ENCODE measurements around the gene CAMTA1. TPM values are rescaled to one million over a fixed set of nuclear protein-coding genes. Genes with fewer than 3 reads are reported as not detected.

The CAMTA1 gene
- total and polyA plus RNA-seq, 9 of the 15 experiments (the other 6 are each of a cell fraction or from before 2014, with no cell fraction given): 43.9 to 161 (median 65.9) TPM

DNA sequence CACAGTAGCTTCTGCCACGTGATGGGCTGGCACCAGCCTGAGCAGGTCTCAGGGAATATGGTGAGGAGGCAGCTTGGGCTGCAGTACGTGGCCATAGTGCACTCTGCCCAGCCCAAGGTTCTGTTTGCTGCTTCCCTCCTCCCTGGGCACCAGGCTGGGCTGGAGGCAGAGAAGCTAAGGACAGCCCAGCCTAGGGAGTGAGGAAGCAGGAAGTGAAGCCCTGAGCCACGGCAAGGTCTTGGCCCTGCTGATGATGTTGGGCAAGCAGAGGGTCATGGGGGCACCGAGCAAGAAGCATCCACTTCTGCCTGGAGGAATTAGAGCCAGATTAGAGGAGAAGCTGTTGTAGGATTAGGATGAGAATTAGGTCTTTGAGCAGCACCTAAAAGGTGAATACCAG lies 659.1 kb downstream of the CAMTA1 start (continued):
- TF ChIP-seq, protein P1, sequence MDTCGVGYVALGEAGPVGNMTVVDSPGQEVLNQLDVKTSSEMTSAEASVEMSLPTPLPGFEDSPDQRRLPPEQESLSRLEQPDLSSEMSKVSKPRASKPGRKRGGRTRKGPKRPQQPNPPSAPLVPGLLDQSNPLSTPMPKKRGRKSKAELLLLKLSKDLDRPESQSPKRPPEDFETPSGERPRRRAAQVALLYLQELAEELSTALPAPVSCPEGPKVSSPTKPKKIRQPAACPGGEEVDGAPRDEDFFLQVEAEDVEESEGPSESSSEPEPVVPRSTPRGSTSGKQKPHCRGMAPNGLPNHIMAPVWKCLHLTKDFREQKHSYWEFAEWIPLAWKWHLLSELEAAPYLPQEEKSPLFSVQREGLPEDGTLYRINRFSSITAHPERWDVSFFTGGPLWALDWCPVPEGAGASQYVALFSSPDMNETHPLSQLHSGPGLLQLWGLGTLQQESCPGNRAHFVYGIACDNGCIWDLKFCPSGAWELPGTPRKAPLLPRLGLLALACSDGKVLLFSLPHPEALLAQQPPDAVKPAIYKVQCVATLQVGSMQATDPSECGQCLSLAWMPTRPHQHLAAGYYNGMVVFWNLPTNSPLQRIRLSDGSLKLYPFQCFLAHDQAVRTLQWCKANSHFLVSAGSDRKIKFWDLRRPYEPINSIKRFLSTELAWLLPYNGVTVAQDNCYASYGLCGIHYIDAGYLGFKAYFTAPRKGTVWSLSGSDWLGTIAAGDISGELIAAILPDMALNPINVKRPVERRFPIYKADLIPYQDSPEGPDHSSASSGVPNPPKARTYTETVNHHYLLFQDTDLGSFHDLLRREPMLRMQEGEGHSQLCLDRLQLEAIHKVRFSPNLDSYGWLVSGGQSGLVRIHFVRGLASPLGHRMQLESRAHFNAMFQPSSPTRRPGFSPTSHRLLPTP (IDR thresholded peaks at IDR 0.05; ENCODE audit: borderline replicate concordance, extremely low read depth, insufficient read length): no peak
- TF ChIP-seq ZNF561 (CRISPR knock-in tag; conservative IDR thresholded peaks at IDR 0.05) (no peak), MCM3 (IDR thresholded peaks at IDR 0.05) (no peak), GATA2 (CRISPR knock-in tag; IDR thresholded peaks at IDR 0.05) (no peak)

DNA sequence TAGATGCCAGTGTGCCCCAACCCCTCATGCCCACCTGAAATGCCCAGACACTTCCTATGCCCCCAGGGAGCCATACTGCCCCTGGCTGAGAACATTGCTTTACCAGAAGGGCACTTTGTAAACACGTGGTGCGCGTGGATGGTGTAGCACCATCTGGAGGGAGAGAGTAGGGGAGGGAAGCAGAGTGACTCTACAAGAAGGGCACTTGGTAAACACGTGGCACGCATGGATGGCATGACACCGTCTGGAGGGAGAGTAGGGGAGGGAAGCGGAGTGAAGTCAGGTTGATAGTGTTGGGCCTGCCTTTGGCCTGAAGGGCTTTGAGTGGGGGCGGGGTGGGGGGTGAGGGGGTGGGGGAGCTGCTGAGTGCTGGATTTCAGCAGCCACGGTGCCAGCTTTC lies 661.8 kb downstream of the CAMTA1 start:
- Histone ChIP-seq H3K4me1 (replicated peaks in 1 of 2; ENCODE audit: control insufficient read depth in 2 of 2, insufficient read depth in 2 of 2, low read length in 2 of 2) (no peaks in the 10 kb centered on the region; a peak in 1 of 5 replicates), H3K36me3 (ENCODE audit: control insufficient read depth, insufficient read depth, low read length) (no peaks in the 10 kb centered on the region), H2AFZ (ENCODE audit: low read depth, low read length) (no peak overlapping the region), H3K9ac (ENCODE audit: insufficient read depth in 1 of 2, low read depth in 2 of 2, low read length in 2 of 2) (no peak overlapping the region), H3K4me2 (ENCODE audit: insufficient read depth, low read length) (no peak overlapping the region), H4K20me1 (replicated peaks; ENCODE audit: control insufficient read depth, insufficient read depth, low read length) (peaks cover 13% of the 10 kb centered on the region), H3K27me3 (ENCODE audit: control insufficient read depth in 2 of 2, insufficient read depth in 2 of 2, low read length in 2 of 2) (peaks cover 8 to 60% of the 10 kb centered on the region in 2 experiments; a peak in 4 of 5 replicates), H3K79me2 (ENCODE audit: control insufficient read depth, insufficient read depth, low read length) (no peaks in the 10 kb centered on the region), H3K4me3 (no peak overlapping the region), H3K9me3 (replicated peaks; ENCODE audit: control insufficient read depth, insufficient read depth, low read depth, low read length) (no peaks in the 10 kb centered on the region), H3K9me1 (ENCODE audit: control insufficient read depth, insufficient read depth, low read length) (no peaks in the 10 kb centered on the region), H3K27ac (ENCODE audit: extremely low read depth, low read depth, low read length) (no peak overlapping the region)
- no peak for DNase-seq (ENCODE audit: extremely low read depth in 1 of 4, low spot score in 3 of 4)
- intact Hi-C loops (cut with micrococcal nuclease) (no loop called here), in situ Hi-C loops (cut with MboI) (no loop called here)
- CTCF ChIA-PET (ENCODE audit: low intra/inter-chr PET ratio): no interaction called here
- no peak for ATAC-seq
- no peak for FAIRE-seq
- BruUV-seq (replicated peaks): no TSS peak
- 2% methylated on average over 9 of the region's 9 CpGs for WGBS (ENCODE audit: insufficient coverage, low coverage, missing lambda C conversion rate)
- POLR2A ChIA-PET: no interaction called here
- TF ChIP-seq ZNF583 (CRISPR knock-in tag; IDR thresholded peaks at IDR 0.05) (no peak), NFE2L1 (tag; IDR thresholded peaks at IDR 0.05; ENCODE audit: borderline replicate concordance, low read depth) (no peak), RAD51 (IDR thresholded peaks at IDR 0.05; ENCODE audit: borderline replicate concordance, low read depth) (no peak), SRF (CRISPR knock-in tag; IDR thresholded peaks at IDR 0.05) (no peak), ZNF75A (CRISPR knock-in tag; IDR thresholded peaks at IDR 0.05) (no peak), ATF7 (IDR thresholded peaks at IDR 0.05) (no peak), ZFP1 (CRISPR knock-in tag; IDR thresholded peaks at IDR 0.05) (no peak), NELFE (IDR thresholded peaks at IDR 0.05; ENCODE audit: insufficient read depth, insufficient read length) (no peak), ARNT (IDR thresholded peaks at IDR 0.05) (no peak), NR2C2 (CRISPR knock-in tag; IDR thresholded peaks at IDR 0.05) (no peak), NR2C2 (tag; IDR thresholded peaks at IDR 0.05) (no peak)
- TF ChIP-seq, protein P2, sequence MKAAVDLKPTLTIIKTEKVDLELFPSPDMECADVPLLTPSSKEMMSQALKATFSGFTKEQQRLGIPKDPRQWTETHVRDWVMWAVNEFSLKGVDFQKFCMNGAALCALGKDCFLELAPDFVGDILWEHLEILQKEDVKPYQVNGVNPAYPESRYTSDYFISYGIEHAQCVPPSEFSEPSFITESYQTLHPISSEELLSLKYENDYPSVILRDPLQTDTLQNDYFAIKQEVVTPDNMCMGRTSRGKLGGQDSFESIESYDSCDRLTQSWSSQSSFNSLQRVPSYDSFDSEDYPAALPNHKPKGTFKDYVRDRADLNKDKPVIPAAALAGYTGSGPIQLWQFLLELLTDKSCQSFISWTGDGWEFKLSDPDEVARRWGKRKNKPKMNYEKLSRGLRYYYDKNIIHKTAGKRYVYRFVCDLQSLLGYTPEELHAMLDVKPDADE (conservative IDR thresholded peaks at IDR 0.05; ENCODE audit: control insufficient read depth, low read depth, low read length): no peak
- TF ChIP-seq, protein P3, sequence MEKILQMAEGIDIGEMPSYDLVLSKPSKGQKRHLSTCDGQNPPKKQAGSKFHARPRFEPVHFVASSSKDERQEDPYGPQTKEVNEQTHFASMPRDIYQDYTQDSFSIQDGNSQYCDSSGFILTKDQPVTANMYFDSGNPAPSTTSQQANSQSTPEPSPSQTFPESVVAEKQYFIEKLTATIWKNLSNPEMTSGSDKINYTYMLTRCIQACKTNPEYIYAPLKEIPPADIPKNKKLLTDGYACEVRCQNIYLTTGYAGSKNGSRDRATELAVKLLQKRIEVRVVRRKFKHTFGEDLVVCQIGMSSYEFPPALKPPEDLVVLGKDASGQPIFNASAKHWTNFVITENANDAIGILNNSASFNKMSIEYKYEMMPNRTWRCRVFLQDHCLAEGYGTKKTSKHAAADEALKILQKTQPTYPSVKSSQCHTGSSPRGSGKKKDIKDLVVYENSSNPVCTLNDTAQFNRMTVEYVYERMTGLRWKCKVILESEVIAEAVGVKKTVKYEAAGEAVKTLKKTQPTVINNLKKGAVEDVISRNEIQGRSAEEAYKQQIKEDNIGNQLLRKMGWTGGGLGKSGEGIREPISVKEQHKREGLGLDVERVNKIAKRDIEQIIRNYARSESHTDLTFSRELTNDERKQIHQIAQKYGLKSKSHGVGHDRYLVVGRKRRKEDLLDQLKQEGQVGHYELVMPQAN (IDR thresholded peaks at IDR 0.05; ENCODE audit: borderline replicate concordance): no peak
